HEK293 (cell line): ENCODE measurements around the gene ORC4.

Source experiments
- CTCF ChIA-PET: fragments of 350-600 bp; formaldehyde crosslinking; extraction: SDS; loops from one replicate; lab custom pipeline; 2021; ENCODE audit warnings: antibody characterized with exemption; lab: Yijun Ruan, JAX
- POLR2A ChIA-PET: fragments of 300-600 bp; formaldehyde crosslinking; extraction: SDS; loops from one replicate; lab custom pipeline; 2020; ENCODE audit warnings: antibody characterized with exemption, inconsistent platforms; lab: Yijun Ruan, JAX
- H3K27ac ChIP-seq: fragments of 200-500 bp; sonication (Bioruptor generic); 2 replicates; pipeline ENCODE4 v1.5.1; 2014; ENCODE audit warnings: low read depth, low read length, control low read depth, inconsistent platforms; ENCODE audit errors: extremely low read depth
- H3K36me3 ChIP-seq, 2 experiments: fragments of 200-500 bp in 1 of 2; sonication (Bioruptor generic) in 1 of 2; 1 replicate in 1 of 2; 2 replicates in 1 of 2; pipeline ENCODE4 v1.5.1; 2014 to 2017; ENCODE audit warnings: inconsistent platforms in 2 of 2, low read length in 2 of 2; ENCODE audit not compliant: control insufficient read depth in 2 of 2, insufficient read depth in 1 of 2
- H3K4me1 ChIP-seq: fragments of 200-500 bp; sonication (Bioruptor generic); 2 replicates; pipeline ENCODE4 v1.5.1; 2014; ENCODE audit warnings: mild to moderate bottlenecking, low read length, inconsistent platforms; ENCODE audit not compliant: control insufficient read depth, insufficient read depth
- H3K4me3 ChIP-seq: 2 replicates; pipeline ENCODE4 v1.5.1; 2011; ENCODE audit warnings: low read depth, mild to moderate bottlenecking, control low read depth, low read length, moderate library complexity
- H3K9me3 ChIP-seq: fragments of 200-500 bp; sonication (Bioruptor generic); 2 replicates; pipeline ENCODE4 v1.5.1; 2014; ENCODE audit warnings: low read depth, low read length, inconsistent platforms; ENCODE audit not compliant: control insufficient read depth, insufficient read depth
- ATF2 ChIP-seq: fragments of 450-650 bp; formaldehyde crosslinking; IDR thresholded peaks from 2 replicates; pipeline ENCODE4 v1.5.1; 2016; ENCODE audit warnings: missing biosample characterization, missing genetic modification characterization, low read depth
- BCL11A ChIP-seq: fragments of 450-650 bp; formaldehyde crosslinking; IDR thresholded peaks from 2 replicates; pipeline ENCODE4 v1.5.1; 2016; ENCODE audit warnings: low read depth, missing biosample characterization, missing genetic modification characterization
- BCL6B ChIP-seq: fragments of 450-650 bp; formaldehyde crosslinking; IDR thresholded peaks from 2 replicates; pipeline ENCODE4 v1.5.1; 2017; ENCODE audit warnings: missing biosample characterization, missing genetic modification characterization
- EGR2 ChIP-seq: fragments of 450-650 bp; formaldehyde crosslinking; IDR thresholded peaks from 2 replicates; pipeline ENCODE4 v1.5.1; 2016; ENCODE audit warnings: low read depth, missing biosample characterization, missing genetic modification characterization
- FEZF1 ChIP-seq: fragments of 450-650 bp; formaldehyde crosslinking; IDR thresholded peaks from 2 replicates; pipeline ENCODE4 v1.5.1; 2016; ENCODE audit warnings: missing biosample characterization, missing genetic modification characterization
- GLI4 ChIP-seq: fragments of 450-650 bp; formaldehyde crosslinking; IDR thresholded peaks from 2 replicates; pipeline ENCODE4 v1.5.1; 2016; ENCODE audit warnings: missing biosample characterization, missing genetic modification characterization
- GLIS2 ChIP-seq: fragments of 450-650 bp; formaldehyde crosslinking; IDR thresholded peaks from 2 replicates; pipeline ENCODE4 v1.5.1; 2016; ENCODE audit warnings: missing biosample characterization, missing genetic modification characterization
- HOXA7 ChIP-seq: sonication (generic); formaldehyde crosslinking; IDR thresholded peaks from 2 replicates; pipeline ENCODE4 v1.8.1; 2022; ENCODE audit warnings: missing genetic modification reagents, borderline replicate concordance
- KLF7 ChIP-seq: fragments of 450-650 bp; formaldehyde crosslinking; IDR thresholded peaks from 2 replicates; pipeline ENCODE4 v1.5.1; 2016; ENCODE audit warnings: missing biosample characterization, missing genetic modification characterization, borderline replicate concordance
- KLF9 ChIP-seq: fragments of 450-650 bp; formaldehyde crosslinking; IDR thresholded peaks from 2 replicates; pipeline ENCODE4 v1.5.1; 2016; ENCODE audit warnings: missing biosample characterization, missing genetic modification characterization, low read depth
- MZF1 ChIP-seq: fragments of 450-650 bp; formaldehyde crosslinking; IDR thresholded peaks from 2 replicates; pipeline ENCODE4 v1.5.1; 2017; ENCODE audit warnings: missing biosample characterization, missing genetic modification characterization, borderline replicate concordance
- OSR2 ChIP-seq: fragments of 450-650 bp; formaldehyde crosslinking; IDR thresholded peaks from 2 replicates; pipeline ENCODE4 v1.5.1; 2016; ENCODE audit warnings: missing biosample characterization, missing genetic modification characterization
- OVOL3 ChIP-seq: fragments of 450-650 bp; formaldehyde crosslinking; IDR thresholded peaks from 2 replicates; pipeline ENCODE4 v1.5.1; 2016; ENCODE audit warnings: missing biosample characterization, missing genetic modification characterization
- PRDM1 ChIP-seq: fragments of 450-650 bp; formaldehyde crosslinking; IDR thresholded peaks from 2 replicates; pipeline ENCODE4; 2016; ENCODE audit warnings: missing biosample characterization, missing genetic modification characterization
- SP2 ChIP-seq: fragments of 450-650 bp; formaldehyde crosslinking; IDR thresholded peaks from 2 replicates; pipeline ENCODE4 v1.5.1; 2016; ENCODE audit warnings: missing biosample characterization, missing genetic modification characterization
- ZFHX2 ChIP-seq: fragments of 450-650 bp; formaldehyde crosslinking; conservative IDR thresholded peaks from 2 replicates; pipeline ENCODE4 v1.5.1; 2016; ENCODE audit warnings: missing biosample characterization, missing genetic modification characterization
- ZNF169 ChIP-seq: fragments of 450-650 bp; formaldehyde crosslinking; IDR thresholded peaks from 2 replicates; pipeline ENCODE4 v1.5.1; 2016; ENCODE audit warnings: missing biosample characterization, missing genetic modification characterization
- ZNF202 ChIP-seq: fragments of 450-650 bp; formaldehyde crosslinking; IDR thresholded peaks from 2 replicates; pipeline ENCODE4 v1.5.1; 2016; ENCODE audit warnings: missing biosample characterization, missing genetic modification characterization, borderline replicate concordance
- ZNF302 ChIP-seq: fragments of 450-650 bp; formaldehyde crosslinking; IDR thresholded peaks from 2 replicates; pipeline ENCODE4 v1.5.1; 2016; ENCODE audit warnings: missing biosample characterization, missing genetic modification characterization, low read depth
- ZNF501 ChIP-seq: fragments of 450-650 bp; formaldehyde crosslinking; IDR thresholded peaks from 2 replicates; pipeline ENCODE4 v1.5.1; 2016; ENCODE audit warnings: missing biosample characterization, missing genetic modification characterization
- ZNF521 ChIP-seq: fragments of 450-650 bp; formaldehyde crosslinking; IDR thresholded peaks from 2 replicates; pipeline ENCODE4 v1.5.1; 2017; ENCODE audit warnings: missing biosample characterization, mild to moderate bottlenecking, missing genetic modification characterization
- ZNF549 ChIP-seq: fragments of 450-650 bp; IDR thresholded peaks from 2 replicates; pipeline ENCODE4 v1.5.1; 2018; ENCODE audit warnings: missing biosample characterization, missing genetic modification characterization, mild to moderate bottlenecking, inconsistent platforms, moderate library complexity
- ZNF571 ChIP-seq: fragments of 450-650 bp; formaldehyde crosslinking; IDR thresholded peaks from 2 replicates; pipeline ENCODE4 v1.5.0; 2017; ENCODE audit warnings: missing biosample characterization, missing genetic modification characterization
- ZNF621 ChIP-seq: fragments of 450-650 bp; formaldehyde crosslinking; IDR thresholded peaks from 2 replicates; pipeline ENCODE4 v1.5.1; 2017; ENCODE audit warnings: missing biosample characterization, missing genetic modification characterization
- ZNF645 ChIP-seq: fragments of 450-650 bp; formaldehyde crosslinking; IDR thresholded peaks from 2 replicates; pipeline ENCODE4; 2016; ENCODE audit warnings: missing biosample characterization, missing genetic modification characterization
- ZNF654 ChIP-seq: fragments of 450-650 bp; formaldehyde crosslinking; IDR thresholded peaks from 2 replicates; pipeline ENCODE4 v1.5.1; 2016; ENCODE audit warnings: low read depth, missing biosample characterization, missing genetic modification characterization
- ZNF664 ChIP-seq: fragments of 450-650 bp; formaldehyde crosslinking; IDR thresholded peaks from 2 replicates; pipeline ENCODE4 v1.5.1; 2016; ENCODE audit warnings: missing biosample characterization, missing genetic modification characterization
- ZNF837 ChIP-seq: fragments of 450-650 bp; formaldehyde crosslinking; IDR thresholded peaks from 2 replicates; pipeline ENCODE4 v1.5.1; 2016; ENCODE audit warnings: missing biosample characterization, missing genetic modification characterization
- ZNF843 ChIP-seq: fragments of 450-650 bp; formaldehyde crosslinking; IDR thresholded peaks from 2 replicates; pipeline ENCODE4 v1.5.1; 2016; ENCODE audit warnings: missing biosample characterization, missing genetic modification characterization
- ZSCAN23 ChIP-seq: fragments of 450-650 bp; formaldehyde crosslinking; IDR thresholded peaks from 2 replicates; pipeline ENCODE4 v1.5.1; 2016; ENCODE audit warnings: missing biosample characterization, missing genetic modification characterization

Gene ORC4

GRCh38 chr2:148021059-148021861, 723 bp upstream of the ORC4 start, which contains the start of gene MBD5 (continued):
- TF ChIP-seq BCL6B (no peak), MZF1 (tag by site-specific recombination) (no peak; the same call in 1 of the 2 replicates), ZNF621 (tag by site-specific recombination) (no peak), KLF7 (no peak), ZNF654 (tag by site-specific recombination) (no peak), ZNF645 (no peak), SP2 (no peak), ZNF302 (tag by site-specific recombination) (no peak), ZNF843 (tag by site-specific recombination) (no peak), HOXA7 (no peak), ZNF837 (tag by site-specific recombination) (no peak), GLI4 (no peak), OSR2 (tag by site-specific recombination) (peak; percentile 99)

DNA sequence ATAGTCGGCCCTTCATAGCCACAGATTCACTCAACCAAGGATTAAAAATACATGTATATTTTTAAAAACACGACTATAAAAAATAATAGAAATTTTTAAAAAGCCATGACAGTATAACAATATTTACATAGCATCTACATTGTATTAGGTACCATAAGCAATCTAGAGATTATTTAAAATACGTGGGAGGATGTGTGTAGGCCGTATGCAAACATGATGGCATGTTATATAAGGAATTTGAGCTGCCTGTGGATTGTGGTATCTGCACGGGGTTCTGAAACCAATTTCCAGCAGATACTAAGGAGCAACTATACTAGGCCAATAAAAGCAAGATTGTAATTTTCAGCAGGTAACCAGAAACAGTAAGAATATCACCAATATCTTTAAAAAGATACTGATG, 5.9 kb downstream of the ORC4 start:
- CTCF ChIA-PET, result interaction anchor here (0.6 kb wide), 2 partner anchors 245 to 1287 kb away, joined by 3 to 4 read pairs; no protein-coding TSS in a partner anchor
- peaks cover 4% of the 10 kb centered on the region for H3K4me1 ChIP-seq
- no peaks in the 10 kb centered on the region for H3K9me3 ChIP-seq
- H3K4me3 ChIP-seq, result no peak overlapping the region
- no peaks in the 10 kb centered on the region for H3K36me3 ChIP-seq
- H3K27ac ChIP-seq, result no peak overlapping the region
- TF ChIP-seq ZFHX2 (tag by site-specific recombination) (peak; percentile 69), FEZF1 (tag by site-specific recombination) (no peak), ZNF549 (tag by site-specific recombination) (no peak), EGR2 (tag by site-specific recombination) (peak; percentile 60), GLIS2 (tag by site-specific recombination) (no peak), PRDM1 (tag by site-specific recombination) (no peak), ZNF521 (tag by site-specific recombination) (no peak), ZNF664 (tag by site-specific recombination) (no peak), ZNF169 (tag by site-specific recombination) (no peak), ZNF302 (tag by site-specific recombination) (no peak)
- POLR2A ChIA-PET, result interaction anchor here (1.0 kb wide), 1 partner anchor 495 kb away, joined by 3 read pairs; no protein-coding TSS in a partner anchor

DNA sequence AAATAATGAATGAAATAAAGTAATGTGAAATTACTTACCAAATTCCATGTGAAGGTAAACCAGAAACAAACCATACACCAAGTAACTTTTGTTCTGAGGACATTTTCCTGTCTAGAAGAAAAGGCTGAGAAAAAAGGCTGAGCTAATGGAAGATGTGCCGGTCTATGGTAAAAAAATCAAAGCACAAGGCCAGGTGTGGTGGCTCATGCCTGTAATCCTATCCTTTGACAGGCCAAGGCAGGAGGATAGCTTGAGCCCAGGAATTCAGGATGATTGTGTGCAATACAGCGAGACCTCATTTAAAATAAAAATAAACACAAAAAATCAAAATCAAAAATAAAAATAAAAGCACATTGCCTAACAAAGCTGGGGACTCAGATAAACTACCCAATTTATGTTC, 6.7 kb downstream of the ORC4 start:
- H3K4me3 ChIP-seq, result no peak overlapping the region
- POLR2A ChIA-PET, result interaction anchor here (1.0 kb wide), 1 partner anchor 496 kb away, joined by 3 read pairs; no protein-coding TSS in a partner anchor
- CTCF ChIA-PET, result interaction anchor here (0.7 kb wide), 1 partner anchor 560 kb away, joined by 5 read pairs; no protein-coding TSS in a partner anchor
- H3K4me1 ChIP-seq, result peaks cover 4% of the 10 kb centered on the region
- no peak overlapping the region for H3K27ac ChIP-seq
- H3K36me3 ChIP-seq, result no peaks in the 10 kb centered on the region
- H3K9me3 ChIP-seq, result no peaks in the 10 kb centered on the region
- TF ChIP-seq ZNF664 (tag by site-specific recombination) (no peak), ZNF571 (tag by site-specific recombination) (no peak), KLF9 (tag by site-specific recombination) (no peak), OVOL3 (tag by site-specific recombination) (no peak), ZSCAN23 (no peak), ZNF501 (tag by site-specific recombination) (no peak), FEZF1 (tag by site-specific recombination) (no peak), BCL11A (tag by site-specific recombination) (no peak), ATF2 (tag by site-specific recombination) (no peak), BCL6B (no peak), ZNF202 (tag by site-specific recombination) (no peak)
